HepG2 (cell line): ENCODE data around the gene TMEM200B. TPM values are rescaled to one million over a fixed set of nuclear protein-coding genes. Genes with fewer than 3 reads are reported as not detected.

Source experiments
- ARNT2 ChIP-seq: sonication (generic); formaldehyde crosslinking; IDR thresholded peaks from 2 replicates; pipeline ENCODE4 v1.8.0; 2022; ENCODE audit warnings: mild to moderate bottlenecking, low read depth, missing genetic modification reagents, moderate library complexity
- CHD2 ChIP-seq: IDR thresholded peaks from 2 replicates; pipeline ENCODE4 v1.6.1; 2011; ENCODE audit warnings: low read depth, low read length, improper control_type of control experiment
- CREM ChIP-seq, 2 experiments: sonication (generic) in 1 of 2; formaldehyde crosslinking in 1 of 2; IDR thresholded peaks; 2 replicates each; pipeline versions ENCODE4 v1.4.0 to v1.6.1; 2016 to 2020; ENCODE audit warnings: antibody characterized with exemption in 1 of 2, mild to moderate bottlenecking in 1 of 2, missing genetic modification reagents in 1 of 2
- HDAC1 ChIP-seq: sonication (generic); formaldehyde crosslinking; IDR thresholded peaks from 2 replicates; pipeline ENCODE4 v1.5.1; 2020; ENCODE audit warnings: mild to moderate bottlenecking, missing genetic modification reagents
- HOXA9 ChIP-seq: sonication (generic); formaldehyde crosslinking; IDR thresholded peaks from 2 replicates; pipeline ENCODE4 v1.8.1; 2022; ENCODE audit warnings: missing genetic modification reagents, mild to moderate bottlenecking, moderate library complexity, borderline replicate concordance
- KDM2A ChIP-seq: sonication (generic); formaldehyde crosslinking; IDR thresholded peaks from 2 replicates; pipeline ENCODE4 v1.4.0; 2020; ENCODE audit warnings: low read depth, missing genetic modification reagents, borderline replicate concordance
- MXD4 ChIP-seq: IDR thresholded peaks from 2 replicates; pipeline ENCODE4 v1.6.1; 2016; ENCODE audit warnings: mild to moderate bottlenecking, missing biosample characterization, missing genetic modification reagents
- NAIF1 ChIP-seq: sonication (generic); formaldehyde crosslinking; IDR thresholded peaks from 2 replicates; pipeline ENCODE4 v1.5.0; 2020; ENCODE audit warnings: mild to moderate bottlenecking, missing genetic modification reagents, borderline replicate concordance
- NFE2L1 ChIP-seq: sonication (generic); formaldehyde crosslinking; IDR thresholded peaks from 2 replicates; pipeline ENCODE4 v1.4.0; 2020; ENCODE audit warnings: missing genetic modification reagents, mild to moderate bottlenecking, borderline replicate concordance
- PHF8 ChIP-seq: sonication (generic); formaldehyde crosslinking; IDR thresholded peaks from 2 replicates; pipeline ENCODE4 v1.5.0; 2020; ENCODE audit warnings: missing genetic modification reagents
- POGK ChIP-seq: sonication (generic); formaldehyde crosslinking; conservative IDR thresholded peaks from 2 replicates; pipeline ENCODE4 v1.8.0; 2022; ENCODE audit warnings: mild to moderate bottlenecking, moderate library complexity, missing genetic modification reagents
- RXRA ChIP-seq: sonication (generic); formaldehyde crosslinking; IDR thresholded peaks from 2 replicates; pipeline ENCODE4 v1.5.1; 2020; ENCODE audit warnings: missing genetic modification reagents
- SMAD9 ChIP-seq: sonication (generic); formaldehyde crosslinking; IDR thresholded peaks from 2 replicates; pipeline ENCODE4 v1.5.1; 2020; ENCODE audit warnings: mild to moderate bottlenecking, missing genetic modification reagents
- SP4 ChIP-seq: sonication (generic); formaldehyde crosslinking; IDR thresholded peaks from 2 replicates; pipeline ENCODE4 v1.8.1; 2023; ENCODE audit warnings: mild to moderate bottlenecking, missing genetic modification reagents
- TAF1 ChIP-seq: sonication (generic); formaldehyde crosslinking; IDR thresholded peaks from 2 replicates; pipeline ENCODE4 v1.4.0; 2020; ENCODE audit warnings: missing genetic modification reagents
- TEAD3 ChIP-seq: optimal IDR thresholded peaks from 2 replicates; pipeline ENCODE3; 2016; ENCODE audit warnings: borderline replicate concordance
- THYN1 ChIP-seq: sonication (generic); formaldehyde crosslinking; IDR thresholded peaks from 2 replicates; pipeline ENCODE4 v1.8.1; 2023; ENCODE audit warnings: low read depth, mild to moderate bottlenecking, moderate library complexity, missing genetic modification reagents, borderline replicate concordance
- ZBTB34 ChIP-seq: sonication (generic); formaldehyde crosslinking; IDR thresholded peaks from 2 replicates; pipeline ENCODE4 v1.8.0; 2022; ENCODE audit warnings: mild to moderate bottlenecking, missing genetic modification reagents
- ZFP41 ChIP-seq: sonication (generic); formaldehyde crosslinking; IDR thresholded peaks from 2 replicates; pipeline ENCODE4 v1.4.0; 2020; ENCODE audit warnings: mild to moderate bottlenecking, missing genetic modification reagents, borderline replicate concordance
- ZKSCAN5 ChIP-seq: sonication (generic); formaldehyde crosslinking; IDR thresholded peaks from 2 replicates; pipeline ENCODE4 v1.5.1; 2020; ENCODE audit warnings: mild to moderate bottlenecking, missing genetic modification reagents
- ZMYM2 ChIP-seq: sonication (generic); formaldehyde crosslinking; IDR thresholded peaks from 2 replicates; pipeline ENCODE4 v1.8.0; 2022; ENCODE audit warnings: mild to moderate bottlenecking, missing genetic modification reagents
- ZNF230 ChIP-seq: sonication (generic); formaldehyde crosslinking; IDR thresholded peaks from 2 replicates; pipeline ENCODE4 v1.4.0; 2020; ENCODE audit warnings: mild to moderate bottlenecking, missing genetic modification reagents
- ZNF256 ChIP-seq: sonication (generic); formaldehyde crosslinking; conservative IDR thresholded peaks from 2 replicates; pipeline ENCODE4 v1.4.0; 2020; ENCODE audit warnings: missing genetic modification reagents
- ZNF768 ChIP-seq: sonication (generic); formaldehyde crosslinking; IDR thresholded peaks from 2 replicates; pipeline ENCODE4 v1.4.0; 2020; ENCODE audit warnings: missing genetic modification reagents
- ZSCAN9 ChIP-seq: IDR thresholded peaks from 2 replicates; pipeline ENCODE4 v1.6.1; 2016; ENCODE audit warnings: borderline replicate concordance
- polyA plus RNA-seq, 8 experiments: library from polyadenylated mRNA; depleted of rRNA in 3 of 8; stranded (reverse) in 7 of 8; unstranded in 1 of 8; fragments of >200 nt; fragmentation: Illumina TruSeq in 4 of 8; extraction: Trizol in 4 of 8; gene quantifications; 2 replicates each; pipeline versions ENCODE4 v1.2.1 to v1.2.3, GENCODE V29; 2011 to 2016; ENCODE audit warnings: low read depth in 4 of 8, missing spikeins in 1 of 8, mixed read lengths in 1 of 8; ENCODE audit not compliant: insufficient read depth in 1 of 8
- total RNA-seq, 5 experiments: library from RNA; depleted of rRNA; stranded (reverse); fragments of >200 nt; fragmentation: Illumina TruSeq; extraction: Trizol; gene quantifications; 2 replicates each; pipeline ENCODE4 v1.2.3, GENCODE V29; 2016; ENCODE audit warnings: low read depth in 1 of 5
- TF ChIP-seq, protein P1 (sequence below): sonication (generic); formaldehyde crosslinking; IDR thresholded peaks from 2 replicates; pipeline ENCODE4 v1.8.1; 2023; ENCODE audit warnings: mild to moderate bottlenecking, moderate library complexity, missing genetic modification reagents

The TMEM200B gene
- total and polyA plus RNA-seq, 2 of the 13 experiments (the other 11 are each of a cell fraction or from before 2014, with no cell fraction given): 1.1 to 1.4 TPM

- TF ChIP-seq CREM (IDR thresholded peaks at IDR 0.05) (no peak), CREM (CRISPR knock-in tag; IDR thresholded peaks at IDR 0.05) (no peak), SMAD9 (CRISPR knock-in tag) (no peak), THYN1 (CRISPR knock-in tag) (no peak), SP4 (peak; percentile 71), TAF1 (CRISPR knock-in tag) (peak; percentile 14; the same call in 1 of the 2 replicates), NFE2L1 (CRISPR knock-in tag) (peak; percentile 49; the same call in 1 of the 2 replicates), ZMYM2 (CRISPR knock-in tag) (peak; percentile 48; the same call in 1 of the 2 replicates), NAIF1 (CRISPR knock-in tag) (0 out of 2 replicates have a peak, but pooled peaks have one; percentile 59), ZKSCAN5 (CRISPR knock-in tag) (no peak), HDAC1 (CRISPR knock-in tag) (peak; percentile 70; the same call in 1 of the 2 replicates), MXD4 (CRISPR knock-in tag) (0 out of 2 replicates have a peak, but pooled peaks have one; percentile 24), POGK (peak; percentile 68), ZSCAN9 (0 out of 2 replicates have a peak, but pooled peaks have one; percentile 18), RXRA (CRISPR knock-in tag) (peak; percentile 32; the same call in 1 of the 2 replicates), ZNF230 (no peak), ARNT2 (peak; percentile 52; the same call in 1 of the 2 replicates), PHF8 (CRISPR knock-in tag) (peak; percentile 69), CHD2 (no peak), TEAD3 (CRISPR knock-in tag) (peak; percentile 99), ZNF256 (no peak), ZBTB34 (no peak), KDM2A (peak; percentile 68; the same call in 1 of the 2 replicates), ZNF768 (CRISPR knock-in tag) (peak; percentile 35; the same call in 1 of the 2 replicates), HOXA9 (CRISPR knock-in tag) (0 out of 2 replicates have a peak, but pooled peaks have one; percentile 16), ZFP41 (CRISPR knock-in tag) (no peak)
- TF ChIP-seq, protein P1, sequence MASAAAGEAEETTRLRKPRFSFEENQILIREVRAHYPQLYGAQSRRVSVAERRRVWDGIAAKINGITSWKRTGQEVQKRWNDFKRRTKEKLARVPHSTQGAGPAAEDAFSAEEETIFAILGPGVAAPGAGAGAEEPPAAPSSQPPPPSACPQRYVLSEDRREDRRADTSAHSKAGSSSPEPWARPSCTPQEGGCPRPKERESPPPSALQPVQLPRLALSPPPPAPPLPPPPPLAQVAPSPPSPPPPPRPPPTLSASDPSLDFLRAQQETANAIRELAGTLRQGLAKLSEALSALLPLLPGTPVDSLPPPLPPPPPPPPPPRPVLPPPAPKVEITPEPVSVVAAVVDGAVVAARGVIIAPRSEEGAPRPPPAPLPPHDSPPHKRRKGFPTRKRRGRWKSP (CRISPR knock-in tag): 0 out of 2 replicates have a peak, but pooled peaks have one; percentile 65
Measured at GRCh38 chr1:29124366-29125236, 898 bp upstream of the TMEM200B start (continued).
